Activated CD8-positive, alpha-beta memory T cell treated with anti-CD3 and anti-CD28 coated beads, Interleukin-2, amount 50 U/mL, for 24 hours (primary cell): ENCODE data around the gene CYP2W1.
"Not testable (repeated sequence)": the region's sequence is repeated elsewhere in the genome, so short reads cannot be mapped to it uniquely, and the experiment has no call there.

ENCODE experiments used
- DNase-seq: peaks from one replicate; pipeline ENCODE4 v3.0.0-alpha.2; 2020; ENCODE audit errors: extremely low read depth

CYP2W1 gene, protein sequence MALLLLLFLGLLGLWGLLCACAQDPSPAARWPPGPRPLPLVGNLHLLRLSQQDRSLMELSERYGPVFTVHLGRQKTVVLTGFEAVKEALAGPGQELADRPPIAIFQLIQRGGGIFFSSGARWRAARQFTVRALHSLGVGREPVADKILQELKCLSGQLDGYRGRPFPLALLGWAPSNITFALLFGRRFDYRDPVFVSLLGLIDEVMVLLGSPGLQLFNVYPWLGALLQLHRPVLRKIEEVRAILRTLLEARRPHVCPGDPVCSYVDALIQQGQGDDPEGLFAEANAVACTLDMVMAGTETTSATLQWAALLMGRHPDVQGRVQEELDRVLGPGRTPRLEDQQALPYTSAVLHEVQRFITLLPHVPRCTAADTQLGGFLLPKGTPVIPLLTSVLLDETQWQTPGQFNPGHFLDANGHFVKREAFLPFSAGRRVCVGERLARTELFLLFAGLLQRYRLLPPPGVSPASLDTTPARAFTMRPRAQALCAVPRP

GRCh38 chr7:983004-983615 is at the start of gene CYP2W1:
CYP2W1 (plus strand) TSS chr7:983181; CDS start chr7:983212, 31 bp downstream.
- no peak for DNase-seq

DNA sequence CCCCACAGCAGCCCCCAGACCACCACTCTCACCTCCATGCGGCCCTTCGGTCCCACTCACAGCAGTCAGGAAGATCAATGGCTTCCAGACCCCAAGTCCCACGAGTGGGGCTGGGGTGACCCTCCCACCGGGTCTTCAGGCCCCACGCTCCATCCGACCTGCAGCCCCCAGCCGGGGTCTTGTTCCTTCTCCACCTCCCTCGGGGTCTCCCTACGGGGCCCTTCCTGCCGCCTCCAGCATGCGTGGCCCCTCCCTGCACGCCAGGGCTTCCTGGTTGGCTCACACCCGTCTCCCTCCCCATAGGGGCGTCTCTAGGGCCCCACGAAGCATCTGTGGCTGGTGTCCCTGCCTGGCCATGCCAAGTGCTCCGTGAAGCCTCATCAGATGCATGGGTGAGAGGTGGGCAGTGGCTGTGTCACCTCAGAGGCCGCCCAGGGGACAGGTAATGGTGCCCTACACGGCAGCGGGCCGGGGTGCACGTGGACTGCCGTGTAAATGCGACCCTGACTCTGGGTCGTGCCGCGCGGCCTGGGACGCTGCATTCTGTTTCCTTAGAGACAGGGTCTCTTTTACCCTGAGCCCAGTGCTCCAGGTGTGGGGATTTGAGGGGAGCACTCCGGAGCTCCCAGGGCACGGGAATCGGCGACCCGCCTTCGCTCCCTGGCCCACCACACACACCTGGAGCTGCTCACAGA is 48.4 kb upstream of the CYP2W1 start:
- no peak for DNase-seq

DNA sequence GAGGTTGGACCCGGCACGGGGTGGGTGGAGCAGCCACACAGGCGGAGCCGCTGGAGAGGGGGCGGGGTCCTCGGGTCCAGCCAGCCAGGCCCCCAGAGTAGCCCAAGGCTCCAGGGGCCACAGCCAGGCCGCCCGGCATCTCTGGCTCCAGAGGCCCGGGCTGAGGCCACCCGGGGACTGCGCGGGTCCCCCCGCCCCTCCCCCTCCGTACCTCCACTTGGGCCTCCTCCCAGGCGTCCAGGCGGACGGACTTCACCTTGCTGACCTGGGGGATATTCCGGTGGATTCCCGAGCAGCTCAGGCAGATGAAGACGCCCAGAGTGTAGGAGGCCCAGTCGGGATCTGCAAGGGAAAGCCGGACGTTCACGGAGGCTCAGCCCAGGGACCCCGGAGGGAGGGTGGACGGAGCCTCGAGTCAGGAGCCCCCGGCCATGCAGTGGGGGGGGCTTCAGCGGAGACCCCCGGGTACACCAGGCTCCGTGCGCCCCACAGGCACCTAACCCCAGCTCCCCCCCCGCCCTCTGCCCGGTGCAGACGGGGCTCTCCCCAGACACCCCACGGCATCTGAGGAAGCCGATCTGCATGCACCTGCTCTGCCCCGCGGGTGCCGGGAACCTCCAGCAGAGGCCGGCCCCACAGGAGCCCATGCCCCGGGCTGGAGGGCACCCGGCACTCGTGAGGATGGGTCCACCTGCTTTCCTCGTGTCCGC is 47.7 kb upstream of the CYP2W1 start:
- no peak for DNase-seq

GRCh38 chr7:935874-936385 is 47.1 kb upstream of the CYP2W1 start:
- DNase-seq: no peak

DNA sequence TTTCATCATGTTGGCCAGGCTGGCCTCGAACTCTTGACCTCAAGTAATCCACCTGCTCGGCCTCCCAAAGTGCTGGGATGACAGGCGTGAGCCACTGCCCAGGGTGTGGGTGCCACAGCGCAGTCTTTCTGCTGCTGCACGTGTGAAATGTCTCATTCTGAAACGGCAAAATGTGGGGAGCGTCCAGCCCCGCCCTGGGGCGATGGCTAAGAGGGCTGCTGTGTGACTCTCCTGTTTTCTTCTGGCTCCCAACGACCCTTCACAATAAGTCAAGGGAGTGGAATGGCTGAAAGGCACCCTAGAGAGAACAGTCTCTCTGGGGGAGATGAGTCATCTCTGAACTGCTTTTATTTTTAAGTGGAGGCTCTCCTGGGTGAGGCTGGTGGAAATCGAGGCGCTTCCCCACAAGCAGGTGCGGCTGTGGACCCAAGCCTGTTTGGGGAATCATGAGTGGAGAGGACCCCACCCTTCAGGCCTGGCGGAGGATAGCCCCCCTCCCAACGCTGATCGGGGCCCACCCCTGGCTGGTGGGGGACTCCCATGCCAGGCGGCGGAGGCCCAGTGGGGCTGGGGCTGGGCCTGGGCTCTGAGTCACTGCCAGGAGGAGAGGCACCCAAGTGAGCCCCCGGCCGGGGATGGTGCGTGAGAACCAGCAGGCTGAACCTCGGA is 46.5 kb upstream of the CYP2W1 start:
- no peak for DNase-seq

DNA sequence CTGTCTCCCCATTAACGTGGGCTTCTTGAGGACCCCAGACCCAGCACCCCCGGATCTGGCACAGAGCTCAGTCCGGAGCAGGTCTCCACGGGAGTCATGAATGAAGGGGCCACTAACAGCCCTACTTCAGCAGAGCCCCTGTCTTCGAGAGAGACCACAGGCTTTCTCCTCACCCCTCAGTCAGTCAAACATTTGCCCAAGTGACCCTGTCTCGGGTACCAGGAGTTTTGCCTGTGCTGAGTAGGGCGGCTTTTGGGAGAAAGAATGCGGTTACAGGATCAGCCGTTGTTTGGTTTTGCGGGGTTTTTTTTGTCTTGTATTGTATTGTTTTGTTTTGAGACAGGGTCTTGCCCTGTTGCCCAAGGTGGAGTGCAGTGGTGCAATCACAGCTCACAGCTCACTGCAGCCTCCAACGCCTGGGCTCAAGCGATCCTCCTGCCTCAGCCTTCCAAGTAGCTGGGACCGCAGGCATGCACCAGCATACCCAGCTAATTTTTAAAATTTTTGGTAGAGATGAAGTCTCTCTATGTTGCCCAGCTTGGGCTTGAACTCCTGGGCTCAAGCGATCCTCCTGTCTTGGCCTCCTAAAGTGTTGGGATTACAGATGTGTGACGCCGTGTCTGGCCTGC is 45.0 kb upstream of the CYP2W1 start:
- DNase-seq: no peak

GRCh38 chr7:938546-939185 is 44.3 kb upstream of the CYP2W1 start:
- no peak for DNase-seq

DNA sequence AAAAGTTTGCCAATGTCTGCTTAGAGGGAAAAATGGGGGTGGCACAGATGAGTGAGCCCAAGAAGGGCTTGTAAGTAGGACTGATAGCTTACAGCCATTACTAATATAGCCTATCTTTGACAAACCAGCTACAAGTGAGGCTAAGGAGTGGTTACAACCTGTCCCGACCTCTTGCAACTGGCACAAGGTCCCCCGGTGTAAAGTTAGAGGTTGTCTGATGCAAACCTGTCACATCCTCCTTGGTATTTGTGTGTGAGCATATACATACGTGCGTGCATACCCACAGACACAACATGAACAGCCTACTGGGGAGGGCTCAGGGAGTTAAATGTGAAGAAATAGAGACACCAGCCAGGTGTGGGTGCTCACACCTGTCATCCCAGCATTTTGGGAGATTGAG is 43.1 kb upstream of the CYP2W1 start:
- DNase-seq: no peak

DNA sequence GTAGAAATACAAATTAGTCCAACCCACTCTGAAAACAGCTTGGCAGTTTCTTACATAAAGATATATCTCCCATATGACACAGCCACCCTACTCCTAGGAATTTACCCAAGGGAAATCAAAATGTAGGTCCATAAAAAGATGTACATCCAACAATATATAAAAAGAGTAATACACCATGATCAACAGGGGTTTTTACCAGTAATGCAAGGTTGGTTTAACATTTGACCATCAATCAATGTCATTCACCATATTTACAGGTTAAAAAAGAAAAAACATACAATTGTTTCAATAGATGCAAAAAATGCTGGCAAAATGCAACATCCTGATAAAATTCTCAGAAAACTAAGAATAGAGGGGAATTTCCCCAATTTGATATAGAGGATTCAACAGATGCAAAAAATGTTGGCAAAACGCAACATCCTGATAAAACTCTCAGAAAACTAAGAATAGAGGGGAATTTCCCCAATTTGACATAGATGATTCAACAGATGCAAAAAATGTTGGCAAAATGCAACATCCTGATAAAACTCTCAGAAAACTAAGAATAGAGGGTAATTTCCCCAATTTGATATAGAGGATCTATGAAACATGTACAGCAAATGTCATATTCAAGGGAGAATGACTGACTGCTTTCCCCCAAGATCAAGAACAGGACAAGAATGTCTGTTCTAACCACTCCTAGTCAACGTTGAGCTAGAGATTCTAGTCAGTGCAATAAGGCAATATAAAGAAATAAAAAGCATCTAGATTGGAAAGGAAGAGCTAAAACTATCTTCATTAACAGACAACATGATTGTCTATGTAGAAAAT is 42.2 kb upstream of the CYP2W1 start:
- DNase-seq: no peak

GRCh38 chr7:943793-944192 is 39.2 kb upstream of the CYP2W1 start:
- DNase-seq: not testable (repeated sequence)

GRCh38 chr7:944744-945143 is 38.2 kb upstream of the CYP2W1 start:
- DNase-seq: no peak

- no peak for DNase-seq
Measured at GRCh38 chr7:945147-945555, 37.8 kb upstream of the CYP2W1 start.

DNA sequence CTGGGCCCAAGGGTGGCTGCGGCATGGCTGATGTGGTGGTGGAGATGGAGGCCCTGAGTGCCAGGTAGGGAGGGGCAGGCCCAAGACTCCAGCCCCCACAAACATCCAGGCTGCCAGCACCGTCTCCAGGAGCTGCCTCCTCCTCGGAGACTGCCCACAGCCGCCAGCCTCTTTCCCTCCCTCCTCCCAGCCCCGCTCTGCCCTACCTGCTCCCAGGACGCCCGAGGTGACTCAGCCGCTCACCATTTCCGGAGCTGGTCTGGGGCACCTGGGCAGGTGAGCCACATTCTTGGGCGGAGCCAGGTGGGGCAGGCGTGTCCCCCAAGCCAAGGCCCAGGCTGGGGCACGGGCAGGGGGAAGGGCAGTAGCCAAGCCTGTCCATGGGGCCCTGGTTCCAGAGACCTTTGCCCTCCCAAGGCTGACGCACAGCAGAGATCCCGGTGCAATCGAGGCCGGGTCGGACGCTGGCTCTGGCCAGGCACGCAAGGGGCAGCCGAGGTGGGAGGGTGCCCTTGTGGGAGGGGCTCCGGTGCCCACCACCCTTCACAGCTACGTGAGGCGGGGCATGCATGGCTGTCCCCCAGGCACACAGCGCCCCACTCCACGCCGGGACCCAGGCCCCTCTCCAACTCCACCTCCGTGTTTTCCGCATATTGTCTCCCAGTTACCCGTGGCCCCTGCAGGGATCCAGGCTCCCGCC is 37.3 kb upstream of the CYP2W1 start:
- no peak for DNase-seq

DNA sequence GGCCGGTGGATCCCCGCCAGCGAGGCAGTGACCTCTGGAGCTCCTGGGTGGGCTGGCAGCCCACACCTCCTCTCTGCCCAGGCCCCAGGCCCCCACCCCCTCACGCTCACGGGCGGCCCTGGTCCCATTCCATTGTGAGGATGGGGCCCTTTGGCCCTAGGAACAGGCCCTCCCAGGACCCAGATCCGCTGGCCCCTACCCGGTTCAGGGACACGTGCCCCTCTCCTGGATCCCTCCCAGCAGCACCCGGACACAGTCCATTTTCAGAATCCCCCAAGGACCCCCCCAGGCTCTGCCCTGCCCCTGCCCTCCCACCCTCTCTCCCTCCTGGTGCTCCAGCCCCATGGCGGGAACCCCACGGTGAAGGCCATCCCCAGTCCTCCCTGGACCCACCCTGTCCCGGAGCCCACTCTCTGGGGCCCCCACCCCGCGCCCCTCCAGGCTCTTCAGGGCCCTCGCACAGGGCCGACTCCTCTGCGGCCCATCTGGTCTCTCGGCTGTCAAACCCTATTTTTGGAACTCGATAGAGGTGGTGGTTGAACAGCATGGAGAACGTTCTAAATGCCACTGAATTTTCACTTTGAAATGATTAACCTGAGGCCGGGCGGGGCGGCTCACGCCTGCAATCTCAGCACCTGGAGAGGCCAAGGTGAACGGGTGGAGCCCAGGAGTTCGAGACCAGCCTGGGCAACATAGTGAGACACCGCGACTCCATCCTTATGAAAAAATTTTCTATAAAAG is 36.6 kb upstream of the CYP2W1 start:
- no peak for DNase-seq

GRCh38 chr7:947391-948210 is 35.4 kb upstream of the CYP2W1 start:
- no peak for DNase-seq

DNA sequence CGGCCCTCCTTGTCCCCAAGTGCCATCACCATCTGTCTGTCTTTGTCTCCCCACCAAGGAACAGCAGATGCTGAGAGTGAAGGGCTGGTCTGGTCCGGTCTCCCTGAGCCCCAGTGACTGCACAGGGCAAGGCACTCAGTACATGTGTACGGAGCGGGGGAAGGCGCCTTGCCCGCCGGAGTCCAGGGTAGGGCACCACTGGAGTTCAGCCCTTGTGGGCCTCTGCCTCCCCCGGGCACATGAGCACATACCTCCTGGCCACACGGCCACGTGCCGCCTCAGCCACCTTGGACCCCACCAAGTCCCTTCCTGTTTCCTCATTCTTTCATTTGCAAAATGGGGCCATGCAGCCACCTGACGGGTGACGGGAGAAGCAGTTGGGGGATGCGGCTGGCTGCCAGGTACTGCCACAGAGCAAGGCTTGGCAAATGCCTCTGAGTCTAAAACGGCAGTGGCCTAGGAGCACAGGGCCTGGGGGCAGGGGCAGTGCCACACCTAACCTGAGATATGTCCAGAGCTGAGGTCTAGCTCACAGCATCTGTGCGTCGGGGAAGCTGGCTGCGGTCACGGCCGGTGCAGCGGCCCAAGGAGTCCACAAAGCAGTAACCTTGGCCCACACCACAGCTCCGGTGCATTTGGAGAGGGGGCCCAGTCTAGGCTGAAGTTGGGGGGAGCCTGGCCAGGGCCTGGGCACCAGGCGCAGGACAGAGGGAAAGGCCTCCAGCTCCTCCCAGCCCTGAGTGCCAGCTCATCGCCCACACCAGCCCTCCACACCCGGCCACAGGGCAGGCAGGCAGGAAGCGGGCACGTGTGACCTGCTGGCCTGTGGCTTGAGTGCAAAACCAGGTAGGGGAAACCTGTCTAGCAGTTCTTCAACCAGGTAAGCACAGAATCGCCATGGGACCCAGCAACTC is 33.7 kb upstream of the CYP2W1 start:
- DNase-seq: no peak
